Fibroblast of lung (primary cell): Measurements from ENCODE around the gene PSPC1. TPM values are rescaled to one million over a fixed set of nuclear protein-coding genes. Genes with fewer than 3 reads are reported as not detected.

Source experiments
- DNase-seq, 2 donors: peaks; one replicate each; pipeline versions ENCODE4 v3.0.0 to v3.0.0-alpha.2; 2010; ENCODE audit warnings: low read depth in 2 of 2
- H2AFZ ChIP-seq: 2 replicates; pipeline ENCODE4 v1.5.1; 2012; ENCODE audit warnings: low read length, control low read depth, inconsistent platforms
- H3K27ac ChIP-seq: 2 replicates; pipeline ENCODE4 v1.5.1; 2011; ENCODE audit warnings: low read length, control low read depth; ENCODE audit not compliant: insufficient read depth
- H3K27me3 ChIP-seq: 2 replicates; pipeline ENCODE4 v1.5.1; 2011; ENCODE audit warnings: mild to moderate bottlenecking, low read length; ENCODE audit not compliant: control insufficient read depth, insufficient read depth
- H3K36me3 ChIP-seq: 2 replicates; pipeline ENCODE4 v1.5.1; 2011; ENCODE audit warnings: low read length; ENCODE audit not compliant: control insufficient read depth, insufficient read depth
- H3K4me1 ChIP-seq: 2 replicates; pipeline ENCODE4 v1.5.1; 2011; ENCODE audit warnings: low read length; ENCODE audit not compliant: control insufficient read depth, insufficient read depth; ENCODE audit errors: extremely low read depth
- H3K4me2 ChIP-seq: 2 replicates; pipeline ENCODE4 v1.5.1; 2011; ENCODE audit warnings: low read length, control low read depth; ENCODE audit not compliant: insufficient read depth; ENCODE audit errors: extremely low read depth
- H3K4me3 ChIP-seq, 4 experiments: fragments of 200-600 bp in 1 of 4; sonication (generic) in 1 of 4; replicated peaks in 1 of 4; 2 replicates each; pipeline ENCODE4 v1.5.1; 2011 to 2016; ENCODE audit warnings: low read length in 4 of 4, low read depth in 3 of 4, mild to moderate bottlenecking in 3 of 4, control low read depth in 2 of 4, inconsistent platforms in 1 of 4, mixed read lengths in 1 of 4; ENCODE audit not compliant: insufficient read depth in 1 of 4; ENCODE audit errors: control extremely low read depth in 1 of 4
- H3K79me2 ChIP-seq: 2 replicates; pipeline ENCODE4 v1.5.1; 2012; ENCODE audit warnings: mild to moderate bottlenecking, low read length, inconsistent platforms; ENCODE audit not compliant: control insufficient read depth, insufficient read depth
- H3K9ac ChIP-seq: 2 replicates; pipeline ENCODE4 v1.5.1; 2011; ENCODE audit warnings: mild to moderate bottlenecking, low read length, control low read depth; ENCODE audit not compliant: insufficient read depth
- H3K9me3 ChIP-seq: 2 replicates; pipeline ENCODE4 v1.5.1; 2012; ENCODE audit warnings: low read depth, low read length; ENCODE audit not compliant: control insufficient read depth, insufficient read depth
- H4K20me1 ChIP-seq: 2 replicates; pipeline ENCODE4 v1.5.1; 2011; ENCODE audit warnings: low read length; ENCODE audit not compliant: control insufficient read depth, insufficient read depth; ENCODE audit errors: extremely low read depth
- EZH2 ChIP-seq: IDR thresholded peaks from 2 replicates; pipeline ENCODE4 v1.5.1; 2012; ENCODE audit warnings: low read length, control low read depth, mild to moderate bottlenecking; ENCODE audit errors: missing control alignments
- polyA plus RNA-seq, 2 donors: library from polyadenylated mRNA; depleted of rRNA in 1 of 2; stranded (reverse) in 1 of 2; unstranded in 1 of 2; fragments of >200 nt; gene quantifications; 2 replicates each; pipeline ENCODE4 v1.2.1, GENCODE V29; 2011 to 2012; ENCODE audit warnings: missing spikeins in 1 of 2
- total RNA-seq: library from RNA; depleted of rRNA; stranded (reverse); fragments of >200 nt; gene quantifications from 2 replicates; pipeline ENCODE4 v1.2.1, GENCODE V29; 2014
- TF ChIP-seq, protein P1 (sequence below), 2 donors: IDR thresholded peaks in 1 of 2; conservative IDR thresholded peaks in 1 of 2; 1 replicate in 1 of 2; 2 replicates in 1 of 2; pipeline ENCODE4 v1.5.1; 2011 to 2012; ENCODE audit warnings: low read length in 2 of 2, control low read depth in 1 of 2, inconsistent platforms in 1 of 2, low read depth in 1 of 2, mild to moderate bottlenecking in 1 of 2

Gene PSPC1
- total and polyA plus RNA-seq, 2 donors (not counting 1 experiment from before 2014, with no cell fraction given): 47.2 to 52.8 TPM

GRCh38 chr13:19685437-19685836 lies 97.3 kb downstream of the PSPC1 start:
- no peak overlapping the region for H3K4me2 ChIP-seq

DNA sequence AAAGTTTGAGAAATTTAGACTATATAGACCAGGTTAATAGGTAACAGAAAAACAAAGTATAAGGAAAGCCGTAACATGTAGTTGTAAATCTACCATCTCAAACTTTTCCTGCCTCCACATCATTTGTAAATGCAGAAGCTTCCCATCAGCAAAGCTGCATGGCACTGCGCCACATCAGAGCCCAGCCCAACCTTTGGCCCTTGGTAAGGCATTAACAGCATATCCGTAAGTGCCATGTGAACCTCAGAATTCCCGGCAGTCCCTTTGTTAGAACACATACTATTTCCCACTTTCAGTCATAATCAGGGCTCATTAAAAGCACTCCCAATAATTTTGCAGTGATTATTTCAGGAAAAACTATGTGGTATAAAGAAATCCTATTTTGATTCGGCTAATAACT lies 97.7 kb downstream of the PSPC1 start:
- H4K20me1 ChIP-seq: no peaks in the 10 kb centered on the region
- H3K79me2 ChIP-seq: no peaks in the 10 kb centered on the region
- no peak overlapping the region for H3K9ac ChIP-seq
- H3K9me3 ChIP-seq: no peaks in the 10 kb centered on the region
- no peaks in the 10 kb centered on the region for H3K4me1 ChIP-seq
- no peaks in the 10 kb centered on the region for H3K36me3 ChIP-seq
- H3K4me3 ChIP-seq: no peak overlapping the region
- H3K27ac ChIP-seq: no peak overlapping the region
- DNase-seq: no peak
- no peaks in the 10 kb centered on the region for H3K27me3 ChIP-seq
- TF ChIP-seq, protein P1, sequence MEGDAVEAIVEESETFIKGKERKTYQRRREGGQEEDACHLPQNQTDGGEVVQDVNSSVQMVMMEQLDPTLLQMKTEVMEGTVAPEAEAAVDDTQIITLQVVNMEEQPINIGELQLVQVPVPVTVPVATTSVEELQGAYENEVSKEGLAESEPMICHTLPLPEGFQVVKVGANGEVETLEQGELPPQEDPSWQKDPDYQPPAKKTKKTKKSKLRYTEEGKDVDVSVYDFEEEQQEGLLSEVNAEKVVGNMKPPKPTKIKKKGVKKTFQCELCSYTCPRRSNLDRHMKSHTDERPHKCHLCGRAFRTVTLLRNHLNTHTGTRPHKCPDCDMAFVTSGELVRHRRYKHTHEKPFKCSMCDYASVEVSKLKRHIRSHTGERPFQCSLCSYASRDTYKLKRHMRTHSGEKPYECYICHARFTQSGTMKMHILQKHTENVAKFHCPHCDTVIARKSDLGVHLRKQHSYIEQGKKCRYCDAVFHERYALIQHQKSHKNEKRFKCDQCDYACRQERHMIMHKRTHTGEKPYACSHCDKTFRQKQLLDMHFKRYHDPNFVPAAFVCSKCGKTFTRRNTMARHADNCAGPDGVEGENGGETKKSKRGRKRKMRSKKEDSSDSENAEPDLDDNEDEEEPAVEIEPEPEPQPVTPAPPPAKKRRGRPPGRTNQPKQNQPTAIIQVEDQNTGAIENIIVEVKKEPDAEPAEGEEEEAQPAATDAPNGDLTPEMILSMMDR (conservative IDR thresholded peaks at IDR 0.05 in 1 of 2, IDR thresholded peaks at IDR 0.05 in 1 of 2; ENCODE audit: low read depth in 1 of 2, low read length in 2 of 2): no peak
- no peak for TF ChIP-seq EZH2
- no peak overlapping the region for H3K4me2 ChIP-seq
- no peak overlapping the region for H2AFZ ChIP-seq

More at GRCh38 chr13:19685437-19685836, 97.3 kb downstream of the PSPC1 start:
- no peak overlapping the region for H3K9ac ChIP-seq
- H3K27ac ChIP-seq: no peak overlapping the region
- H3K36me3 ChIP-seq: no peaks in the 10 kb centered on the region
- no peak for DNase-seq
- H3K4me3 ChIP-seq: no peak overlapping the region
- H3K79me2 ChIP-seq: no peaks in the 10 kb centered on the region
- no peaks in the 10 kb centered on the region for H4K20me1 ChIP-seq
- H2AFZ ChIP-seq: no peak overlapping the region
- no peaks in the 10 kb centered on the region for H3K9me3 ChIP-seq
- H3K27me3 ChIP-seq: no peaks in the 10 kb centered on the region
- TF ChIP-seq, protein P1 (conservative IDR thresholded peaks at IDR 0.05 in 1 of 2, IDR thresholded peaks at IDR 0.05 in 1 of 2; ENCODE audit: low read depth in 1 of 2, low read length in 2 of 2): no peak
- no peak for TF ChIP-seq EZH2
- no peaks in the 10 kb centered on the region for H3K4me1 ChIP-seq

- no peaks in the 10 kb centered on the region for H3K9me3 ChIP-seq
- no peak overlapping the region for H2AFZ ChIP-seq
- DNase-seq: no peak
- no peaks in the 10 kb centered on the region for H3K36me3 ChIP-seq
- no peak overlapping the region for H3K4me3 ChIP-seq
- H3K4me1 ChIP-seq: no peaks in the 10 kb centered on the region
- no peaks in the 10 kb centered on the region for H4K20me1 ChIP-seq
- no peak overlapping the region for H3K4me2 ChIP-seq
- H3K9ac ChIP-seq: no peak overlapping the region
- TF ChIP-seq EZH2: no peak
- TF ChIP-seq, protein P1 (conservative IDR thresholded peaks at IDR 0.05 in 1 of 2, IDR thresholded peaks at IDR 0.05 in 1 of 2; ENCODE audit: low read depth in 1 of 2, low read length in 2 of 2): no peak
- H3K79me2 ChIP-seq: no peaks in the 10 kb centered on the region
- no peak overlapping the region for H3K27ac ChIP-seq
- no peaks in the 10 kb centered on the region for H3K27me3 ChIP-seq
Observed at GRCh38 chr13:19681517-19681916, 101.2 kb downstream of the PSPC1 start.
